ENCODE measurements around the gene PARP16. TPM values are rescaled to one million over a fixed set of nuclear protein-coding genes. Genes with fewer than 3 reads are reported as not detected.
"Not testable (repeated sequence)": the region's sequence is repeated elsewhere in the genome, so short reads cannot be mapped to it uniquely, and the experiment has no call there.

Gene PARP16
- total RNA-seq, 4 donors from 2014 or later: 5.7 to 8.6 (median 6.3) TPM

GRCh38 chr15:65231306-65231705 lies 55.4 kb downstream of the PARP16 start:
- TF ChIP-seq POLR2A (IDR thresholded peaks at IDR 0.05): no peak
- no peak for TF ChIP-seq CTCF (IDR thresholded peaks at IDR 0.05)
- intact Hi-C loops (cut with DNase I): no loop called here
- Histone ChIP-seq H3K4me1 (no peaks in the 10 kb centered on the region), H3K9me3 (no peaks in the 10 kb centered on the region), H3K36me3 (no peaks in the 10 kb centered on the region), H3K27ac (no peak overlapping the region), H3K27me3 (no peaks in the 10 kb centered on the region), H3K4me3 (no peak overlapping the region)
- DNase-seq: no peak
- WGBS, 2 donors: 88 to 89% methylated on average over 8 to 10 of the region's 10 CpGs

- H3K4me3 ChIP-seq; H3K36me3 ChIP-seq; H3K9me3 ChIP-seq; H3K27ac ChIP-seq; intact Hi-C loops (cut with DNase I); H3K27me3 ChIP-seq; DNase-seq; H3K4me1 ChIP-seq: not testable (repeated sequence)
- WGBS, 2 donors: 90% methylated on average over 2 of the region's 10 CpGs; no CpG with 5 or more reads in 1 of the 2 donors
Measured at GRCh38 chr15:65226901-65227300, 59.8 kb downstream of the PARP16 start.

GRCh38 chr15:65226221-65226620 lies 60.5 kb downstream of the PARP16 start:
- Histone ChIP-seq H3K36me3 (no peaks in the 10 kb centered on the region), H3K4me1 (peaks cover 0 to 5% (median 0%) of the 10 kb centered on the region in 3 donors), H3K4me3 (no peak overlapping the region), H3K27me3 (no peaks in the 10 kb centered on the region), H3K9me3 (no peaks in the 10 kb centered on the region), H3K27ac (no peak overlapping the region)
- 100% methylated on average over 1 of the region's 3 CpGs; no CpG with 5 or more reads in 1 of the 2 donors for WGBS, 2 donors
- TF ChIP-seq CTCF (IDR thresholded peaks at IDR 0.05): no peak
- DNase-seq: no peak
- intact Hi-C loops (cut with DNase I): no loop called here

GRCh38 chr15:65223996-65224395 lies 62.7 kb downstream of the PARP16 start:
- WGBS, 2 donors: 77 to 83% methylated on average over 6 of the region's 6 CpGs
- no peak overlapping the region for H3K27ac ChIP-seq
- no peaks in the 10 kb centered on the region for H3K9me3 ChIP-seq
- H3K27me3 ChIP-seq: no peaks in the 10 kb centered on the region
- intact Hi-C loops (cut with DNase I): no loop called here
- no peaks in the 10 kb centered on the region for H3K36me3 ChIP-seq
- H3K4me1 ChIP-seq: peaks cover 0 to 5% (median 0%) of the 10 kb centered on the region in 3 donors
- no peak for TF ChIP-seq POLR2A (IDR thresholded peaks at IDR 0.05)
- no peak for TF ChIP-seq CTCF (IDR thresholded peaks at IDR 0.05)
- H3K4me3 ChIP-seq: no peak overlapping the region
- no peak for DNase-seq

GRCh38 chr15:65222891-65223290 lies 63.8 kb downstream of the PARP16 start:
- intact Hi-C loops (cut with DNase I): no loop called here
- Histone ChIP-seq H3K9me3 (no peaks in the 10 kb centered on the region), H3K27me3 (no peaks in the 10 kb centered on the region), H3K4me1 (peaks cover 0 to 5% (median 0%) of the 10 kb centered on the region in 3 donors), H3K4me3 (no peak overlapping the region), H3K27ac (no peak overlapping the region), H3K36me3 (no peaks in the 10 kb centered on the region)
- no peak for DNase-seq
- TF ChIP-seq CTCF (IDR thresholded peaks at IDR 0.05): no peak
- no peak for TF ChIP-seq POLR2A (IDR thresholded peaks at IDR 0.05)
- whole genome bisulfite sequencing, 2 donors: 71 to 88% methylated on average over 3 to 4 of the region's 4 CpGs

GRCh38 chr15:65221697-65222096 lies 65.0 kb downstream of the PARP16 start:
- DNase-seq: no peak
- intact Hi-C loops (cut with DNase I): no loop called here
- Histone ChIP-seq H3K4me1 (peaks cover 0 to 5% (median 0%) of the 10 kb centered on the region in 3 donors), H3K36me3 (no peaks in the 10 kb centered on the region), H3K27ac (no peak overlapping the region), H3K27me3 (no peaks in the 10 kb centered on the region), H3K4me3 (no peak overlapping the region), H3K9me3 (no peaks in the 10 kb centered on the region)
- WGBS, 2 donors: 78 to 95% methylated on average over 2 of the region's 2 CpGs
- TF ChIP-seq CTCF (IDR thresholded peaks at IDR 0.05): no peak
- TF ChIP-seq POLR2A (IDR thresholded peaks at IDR 0.05): no peak

All from esophagus squamous epithelium (tissue), 5 donors.